GM13977 (cell line): ENCODE measurements around the gene TMEM154.

Experiments used
- DNase-seq: peaks from one replicate; pipeline ENCODE4 v3.0.0; 2012; ENCODE audit warnings: low spot score
- in situ Hi-C: fragments of 300-500 bp; cut with MboI; formaldehyde crosslinking; loops from one replicate; pipeline ENCODE4 v1.12.0; 2022; ENCODE audit warnings: low sequenced_read_pairs, low pct_unique_long_range_greater_than_20kb, mixed read lengths, inconsistent platforms; ENCODE audit not compliant: unreplicated experiment
- TF ChIP-seq, protein P1 (sequence below): IDR thresholded peaks from 2 replicates; pipeline ENCODE4 v1.5.1; 2012; ENCODE audit warnings: mild to moderate bottlenecking, control low read depth; ENCODE audit not compliant: insufficient read depth; ENCODE audit errors: extremely low read depth, missing control alignments

Gene TMEM154, protein sequence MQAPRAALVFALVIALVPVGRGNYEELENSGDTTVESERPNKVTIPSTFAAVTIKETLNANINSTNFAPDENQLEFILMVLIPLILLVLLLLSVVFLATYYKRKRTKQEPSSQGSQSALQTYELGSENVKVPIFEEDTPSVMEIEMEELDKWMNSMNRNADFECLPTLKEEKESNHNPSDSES

DNA sequence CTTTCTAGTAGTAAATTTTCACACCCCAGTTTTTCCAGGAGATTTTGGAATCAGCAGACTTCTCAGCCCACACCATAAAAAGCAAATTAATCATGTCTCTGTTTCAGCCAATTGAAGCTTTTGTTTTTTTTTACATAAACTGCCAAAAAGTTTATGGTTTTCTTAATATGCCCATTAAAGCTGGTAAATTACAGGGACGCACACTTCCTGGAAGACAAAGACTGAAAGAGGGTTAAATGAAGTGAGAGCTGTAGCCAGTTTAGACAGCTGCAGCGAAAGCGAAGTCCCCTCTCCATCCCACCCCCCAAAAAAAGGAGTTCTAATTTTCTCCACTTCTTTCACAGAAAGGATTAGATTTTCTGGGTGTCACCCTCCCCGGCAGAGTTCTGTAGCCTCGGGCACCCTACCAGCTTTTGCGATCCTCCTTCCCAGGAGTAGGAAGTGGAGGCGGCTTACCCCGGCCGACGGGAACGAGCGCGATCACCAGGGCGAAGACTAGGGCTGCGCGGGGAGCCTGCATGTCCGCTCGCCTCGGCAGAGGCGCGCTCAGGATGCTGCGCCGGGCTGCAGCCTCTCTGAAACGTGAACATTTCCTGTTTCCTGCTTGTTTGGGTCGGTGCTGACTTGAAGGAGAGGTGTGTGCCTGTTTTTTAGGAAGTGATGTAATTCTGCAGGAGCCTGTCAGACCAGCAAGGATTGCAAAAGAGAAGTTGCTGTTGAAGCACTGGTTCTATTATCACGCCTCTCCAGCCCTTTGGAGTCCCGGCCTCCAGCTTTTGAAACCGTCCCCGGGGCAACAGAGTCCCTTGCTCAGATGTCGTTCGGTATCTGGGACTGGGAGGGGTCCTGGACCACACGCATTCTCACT is at the start of gene TMEM154:
TMEM154 (minus strand) TSS at position 584 of the 868 bp plus-strand sequence; CDS start at position 520, 64 bp downstream.
- in situ Hi-C loops: no loop called here
- peak; percentile 45 for DNase-seq
- TF ChIP-seq, protein P1, sequence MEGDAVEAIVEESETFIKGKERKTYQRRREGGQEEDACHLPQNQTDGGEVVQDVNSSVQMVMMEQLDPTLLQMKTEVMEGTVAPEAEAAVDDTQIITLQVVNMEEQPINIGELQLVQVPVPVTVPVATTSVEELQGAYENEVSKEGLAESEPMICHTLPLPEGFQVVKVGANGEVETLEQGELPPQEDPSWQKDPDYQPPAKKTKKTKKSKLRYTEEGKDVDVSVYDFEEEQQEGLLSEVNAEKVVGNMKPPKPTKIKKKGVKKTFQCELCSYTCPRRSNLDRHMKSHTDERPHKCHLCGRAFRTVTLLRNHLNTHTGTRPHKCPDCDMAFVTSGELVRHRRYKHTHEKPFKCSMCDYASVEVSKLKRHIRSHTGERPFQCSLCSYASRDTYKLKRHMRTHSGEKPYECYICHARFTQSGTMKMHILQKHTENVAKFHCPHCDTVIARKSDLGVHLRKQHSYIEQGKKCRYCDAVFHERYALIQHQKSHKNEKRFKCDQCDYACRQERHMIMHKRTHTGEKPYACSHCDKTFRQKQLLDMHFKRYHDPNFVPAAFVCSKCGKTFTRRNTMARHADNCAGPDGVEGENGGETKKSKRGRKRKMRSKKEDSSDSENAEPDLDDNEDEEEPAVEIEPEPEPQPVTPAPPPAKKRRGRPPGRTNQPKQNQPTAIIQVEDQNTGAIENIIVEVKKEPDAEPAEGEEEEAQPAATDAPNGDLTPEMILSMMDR: no peak

DNA sequence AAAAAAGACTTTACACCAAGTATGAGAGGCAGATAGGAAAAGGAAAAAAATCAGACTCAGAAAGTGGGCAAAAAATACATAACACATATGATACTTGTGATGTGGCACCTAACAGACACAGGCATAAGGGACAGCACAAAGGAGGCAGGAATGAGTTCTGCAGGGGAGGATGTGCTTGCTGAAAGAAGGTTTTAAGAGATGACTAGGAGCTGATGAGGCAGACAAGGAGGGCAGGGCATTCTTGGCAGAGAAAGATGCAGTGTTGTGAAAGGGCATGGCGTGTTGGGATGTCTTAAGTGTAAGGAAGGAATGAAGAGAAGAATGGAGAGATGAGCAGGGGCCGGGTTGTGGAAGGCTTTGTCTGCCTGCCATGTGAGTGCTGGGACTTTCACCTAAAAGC is 49.7 kb upstream of the TMEM154 start:
- TF ChIP-seq, protein P1: no peak
- no peak for DNase-seq
- in situ Hi-C loops: no loop called here

DNA sequence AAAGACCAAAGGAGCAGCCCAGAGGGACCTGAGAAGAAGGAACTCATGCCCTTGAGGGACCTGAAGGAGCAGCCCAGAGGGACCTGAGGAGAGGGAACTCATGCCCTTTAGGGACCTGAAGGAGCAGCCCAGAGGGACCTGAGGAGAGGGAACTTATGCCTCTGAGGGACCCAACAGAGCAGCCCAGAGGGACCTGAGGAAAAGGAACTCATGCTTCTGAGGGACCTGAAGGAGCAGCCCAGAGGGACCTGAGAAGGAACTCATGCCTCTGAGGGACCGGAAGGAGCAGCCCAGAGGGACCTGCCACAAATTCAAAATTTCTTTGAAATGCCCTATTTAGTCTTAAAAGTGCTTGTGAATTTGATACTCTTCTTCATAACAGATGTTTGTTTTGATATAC is 48.5 kb upstream of the TMEM154 start:
- TF ChIP-seq, protein P1: no peak
- DNase-seq: no peak
- in situ Hi-C loops: no loop called here

DNA sequence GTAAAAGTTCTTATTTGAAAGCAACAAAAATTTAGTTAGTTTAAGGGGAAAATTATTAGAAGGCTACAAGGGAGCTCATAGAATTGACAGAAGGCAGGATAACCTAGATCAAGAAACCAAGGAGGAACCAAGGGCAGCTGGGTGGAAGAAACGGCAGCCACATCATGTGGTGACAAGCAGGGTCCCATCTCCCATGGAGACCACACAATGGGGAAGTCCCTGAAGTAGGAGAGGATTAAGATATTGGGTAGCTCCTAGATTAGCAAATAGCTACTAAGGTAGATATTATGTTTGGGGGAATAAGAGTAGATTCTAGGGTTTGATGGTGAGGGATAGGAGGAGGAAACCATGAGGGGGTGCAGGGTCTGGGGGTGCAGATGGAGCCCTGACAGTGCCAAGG is 48.0 kb upstream of the TMEM154 start:
- DNase-seq: no peak
- TF ChIP-seq, protein P1: no peak
- in situ Hi-C loops: no loop called here

DNA sequence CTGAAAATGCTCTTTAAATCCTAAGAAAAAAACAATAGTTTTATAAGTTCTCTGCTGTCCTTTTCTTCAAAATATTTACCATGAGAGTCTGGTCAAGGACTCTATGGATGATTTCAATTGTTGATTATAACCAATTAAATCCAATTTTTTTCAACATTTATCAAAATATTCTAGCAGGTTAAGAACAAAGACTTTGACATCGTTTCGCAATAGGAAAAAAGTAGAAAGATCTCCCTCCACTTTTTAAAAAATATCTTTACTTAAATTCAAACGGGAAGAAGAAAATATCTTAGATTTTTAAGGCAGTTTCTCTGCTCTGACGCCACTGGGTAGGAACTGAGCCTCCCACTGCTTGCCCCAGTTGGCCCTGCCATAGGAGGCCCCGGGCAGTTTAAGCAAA is 44.7 kb upstream of the TMEM154 start:
- in situ Hi-C loops: no loop called here
- no peak for DNase-seq
- TF ChIP-seq, protein P1: no peak

DNA sequence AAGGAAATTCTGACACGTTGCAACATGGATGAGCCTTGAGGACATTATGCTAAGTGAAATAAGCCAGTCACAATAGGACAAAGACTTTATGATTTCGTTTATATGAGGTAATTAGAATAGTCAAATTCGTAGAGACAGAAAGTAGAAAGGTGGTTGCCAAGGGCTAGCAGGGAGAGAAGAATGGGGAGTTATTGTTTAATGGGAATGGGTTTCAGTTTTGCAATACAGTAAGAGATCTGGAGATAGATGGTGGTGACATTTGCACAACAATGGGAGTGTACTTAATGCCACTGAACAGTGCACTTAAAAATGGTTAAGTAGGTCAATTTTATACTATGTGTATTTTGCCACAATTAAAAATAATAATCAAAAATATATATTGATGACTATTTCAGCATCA is 43.4 kb upstream of the TMEM154 start:
- TF ChIP-seq, protein P1: no peak
- no peak for DNase-seq
- in situ Hi-C loops: no loop called here
